Muscle layer of colon (tissue), 2 donors: ENCODE data around the gene CXCL14.

Experiments
- H3K27ac ChIP-seq: one replicate; pipeline ENCODE4 v1.7.0; 2013; ENCODE audit warnings: low read depth, mild to moderate bottlenecking, low read length, moderate library complexity
- H3K27me3 ChIP-seq, 2 donors: one replicate each; pipeline ENCODE4 v1.7.0; 2013; ENCODE audit warnings: low read length in 2 of 2, mild to moderate bottlenecking in 2 of 2; ENCODE audit not compliant: insufficient read depth in 2 of 2, control insufficient read depth in 1 of 2
- H3K36me3 ChIP-seq: one replicate; pipeline ENCODE4 v1.7.0; 2013; ENCODE audit warnings: mild to moderate bottlenecking, low read length; ENCODE audit not compliant: insufficient read depth
- H3K4me1 ChIP-seq: one replicate; pipeline ENCODE4 v1.7.0; 2013; ENCODE audit warnings: mild to moderate bottlenecking, low read length; ENCODE audit not compliant: insufficient read depth
- H3K4me3 ChIP-seq, 2 donors: one replicate each; pipeline ENCODE4 v1.7.0; 2013; ENCODE audit warnings: low read length in 2 of 2, low read depth in 1 of 2, mild to moderate bottlenecking in 1 of 2, moderate library complexity in 1 of 2
- H3K9ac ChIP-seq: one replicate; pipeline ENCODE4 v1.7.0; 2013; ENCODE audit warnings: low read length
- H3K9me3 ChIP-seq: one replicate; pipeline ENCODE4 v1.7.0; 2013; ENCODE audit warnings: mild to moderate bottlenecking, low read length
- donor health status: abdominal sarcoma.
- donor health status: Adenocarcinoma of cecum.

Gene CXCL14

GRCh38 chr5:135565725-135566421 lies 12.9 kb downstream of the CXCL14 start:
- no peak overlapping the region for H3K4me3 ChIP-seq
- H3K9ac ChIP-seq = no peak overlapping the region
- H3K27ac ChIP-seq = no peak overlapping the region
- H3K36me3 ChIP-seq = no peaks in the 10 kb centered on the region
- H3K9me3 ChIP-seq = no peaks in the 10 kb centered on the region
- H3K27me3 ChIP-seq = peaks cover 0 to 3% of the 10 kb centered on the region in 2 donors
- no peaks in the 10 kb centered on the region for H3K4me1 ChIP-seq

GRCh38 chr5:135565266-135565665 lies 13.5 kb downstream of the CXCL14 start:
- H3K4me3 ChIP-seq = no peak overlapping the region
- no peaks in the 10 kb centered on the region for H3K9me3 ChIP-seq
- no peak overlapping the region for H3K27ac ChIP-seq
- no peak overlapping the region for H3K9ac ChIP-seq
- no peaks in the 10 kb centered on the region for H3K36me3 ChIP-seq
- no peaks in the 10 kb centered on the region for H3K4me1 ChIP-seq
- H3K27me3 ChIP-seq = peaks cover 0 to 6% of the 10 kb centered on the region in 2 donors

- Histone ChIP-seq H3K27me3 (peaks cover 0 to 12% of the 10 kb centered on the region in 2 donors), H3K27ac (no peak overlapping the region), H3K9ac (no peak overlapping the region), H3K4me1 (no peaks in the 10 kb centered on the region), H3K4me3 (no peak overlapping the region), H3K9me3 (no peaks in the 10 kb centered on the region), H3K36me3 (no peaks in the 10 kb centered on the region)
Measured at GRCh38 chr5:135564331-135564730, 14.5 kb downstream of the CXCL14 start.

DNA sequence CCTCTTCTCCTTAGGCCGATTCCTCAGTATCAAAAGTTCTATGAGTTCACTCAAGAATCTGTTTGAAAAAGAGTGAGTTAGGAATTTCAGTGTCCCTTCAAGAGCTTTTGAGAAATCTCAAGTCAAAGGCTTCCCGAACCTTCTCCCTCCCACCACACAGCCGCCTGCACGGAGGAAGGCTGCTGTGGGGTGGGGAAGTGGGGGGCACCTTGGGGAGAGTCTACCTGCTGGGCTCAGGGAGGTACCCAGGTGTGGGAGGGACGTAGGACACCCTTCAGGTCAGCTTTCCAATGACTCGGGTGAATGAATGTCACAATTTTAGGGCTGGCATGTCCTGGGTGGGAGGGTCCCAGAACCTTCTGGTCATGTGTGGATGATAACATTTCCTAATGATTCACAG lies 17.5 kb downstream of the CXCL14 start:
- Histone ChIP-seq H3K4me3 (peak overlapping the region in 1 of 2 donors; percentile 32), H3K9ac (no peak overlapping the region), H3K9me3 (no peaks in the 10 kb centered on the region), H3K4me1 (no peaks in the 10 kb centered on the region), H3K27me3 (peaks cover 0 to 14% of the 10 kb centered on the region in 2 donors), H3K36me3 (no peaks in the 10 kb centered on the region), H3K27ac (no peak overlapping the region)

- no peaks in the 10 kb centered on the region for H3K36me3 ChIP-seq
- H3K9me3 ChIP-seq = no peaks in the 10 kb centered on the region
- peaks cover 0 to 14% of the 10 kb centered on the region in 2 donors for H3K27me3 ChIP-seq
- peak overlapping the region in 1 of 2 donors; percentile 32 for H3K4me3 ChIP-seq
- no peak overlapping the region for H3K27ac ChIP-seq
- H3K9ac ChIP-seq = no peak overlapping the region
- no peaks in the 10 kb centered on the region for H3K4me1 ChIP-seq
Measured at GRCh38 chr5:135560858-135561257, 17.9 kb downstream of the CXCL14 start.

DNA sequence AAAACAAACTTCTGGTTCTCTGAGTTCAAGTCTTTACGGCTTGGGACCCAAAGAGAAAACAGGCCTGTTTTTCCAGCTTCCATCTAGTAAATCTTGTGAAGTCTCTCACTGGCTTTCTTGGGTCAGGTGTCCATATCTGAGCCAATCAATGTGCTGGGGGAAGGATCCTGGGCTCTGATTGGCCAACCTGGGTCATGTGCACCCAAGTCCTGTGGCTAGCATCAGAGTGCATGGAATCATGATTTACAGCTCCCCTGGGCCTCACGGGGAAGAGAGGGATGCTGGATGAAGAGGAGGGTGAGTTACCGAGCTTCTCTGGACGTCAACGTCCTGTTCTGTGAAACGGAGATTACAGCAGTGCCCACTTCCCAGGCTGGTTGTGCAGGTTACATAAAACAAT lies 19.4 kb downstream of the CXCL14 start:
- Histone ChIP-seq H3K27me3 (peaks cover 0 to 14% of the 10 kb centered on the region in 2 donors), H3K9ac (no peak overlapping the region), H3K4me1 (no peaks in the 10 kb centered on the region), H3K27ac (no peak overlapping the region), H3K4me3 (no peak overlapping the region), H3K36me3 (no peaks in the 10 kb centered on the region), H3K9me3 (no peaks in the 10 kb centered on the region)

- H3K27me3 ChIP-seq = peaks cover 0 to 14% of the 10 kb centered on the region in 2 donors
- no peak overlapping the region for H3K4me3 ChIP-seq
- no peaks in the 10 kb centered on the region for H3K36me3 ChIP-seq
- no peaks in the 10 kb centered on the region for H3K9me3 ChIP-seq
- H3K27ac ChIP-seq = no peak overlapping the region
- no peak overlapping the region for H3K9ac ChIP-seq
- H3K4me1 ChIP-seq = no peaks in the 10 kb centered on the region
Measured at GRCh38 chr5:135557076-135557838, 21.5 kb downstream of the CXCL14 start.

- Histone ChIP-seq H3K4me1 (no peaks in the 10 kb centered on the region), H3K4me3 (no peak overlapping the region), H3K27me3 (peaks cover 0 to 14% of the 10 kb centered on the region in 2 donors), H3K9me3 (no peaks in the 10 kb centered on the region), H3K9ac (no peak overlapping the region), H3K27ac (no peak overlapping the region), H3K36me3 (no peaks in the 10 kb centered on the region)
Measured at GRCh38 chr5:135556620-135557019, 22.2 kb downstream of the CXCL14 start.

DNA sequence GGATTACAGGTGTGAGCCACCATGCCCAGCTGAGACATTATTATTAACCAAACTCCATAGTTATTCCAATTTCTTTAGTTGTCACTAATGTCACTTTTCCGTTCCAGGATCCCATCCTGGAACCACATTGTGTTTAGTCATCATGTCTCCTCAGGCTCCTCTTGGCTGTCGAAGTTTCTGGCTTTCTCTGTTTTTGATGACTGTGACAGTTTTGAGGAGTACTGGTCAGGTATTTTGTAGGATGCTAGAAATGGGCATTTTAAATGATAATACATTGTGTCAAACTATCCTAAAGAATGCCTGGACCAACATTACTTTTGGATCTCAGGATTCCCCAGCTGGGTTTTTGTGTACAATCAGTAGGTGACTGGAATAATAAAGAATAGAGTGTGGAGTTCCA lies 23.3 kb downstream of the CXCL14 start:
- H3K4me1 ChIP-seq = no peaks in the 10 kb centered on the region
- no peak overlapping the region for H3K4me3 ChIP-seq
- H3K36me3 ChIP-seq = no peaks in the 10 kb centered on the region
- H3K27ac ChIP-seq = no peak overlapping the region
- peaks cover 0 to 13% of the 10 kb centered on the region in 2 donors for H3K27me3 ChIP-seq
- no peaks in the 10 kb centered on the region for H3K9me3 ChIP-seq
- H3K9ac ChIP-seq = no peak overlapping the region

DNA sequence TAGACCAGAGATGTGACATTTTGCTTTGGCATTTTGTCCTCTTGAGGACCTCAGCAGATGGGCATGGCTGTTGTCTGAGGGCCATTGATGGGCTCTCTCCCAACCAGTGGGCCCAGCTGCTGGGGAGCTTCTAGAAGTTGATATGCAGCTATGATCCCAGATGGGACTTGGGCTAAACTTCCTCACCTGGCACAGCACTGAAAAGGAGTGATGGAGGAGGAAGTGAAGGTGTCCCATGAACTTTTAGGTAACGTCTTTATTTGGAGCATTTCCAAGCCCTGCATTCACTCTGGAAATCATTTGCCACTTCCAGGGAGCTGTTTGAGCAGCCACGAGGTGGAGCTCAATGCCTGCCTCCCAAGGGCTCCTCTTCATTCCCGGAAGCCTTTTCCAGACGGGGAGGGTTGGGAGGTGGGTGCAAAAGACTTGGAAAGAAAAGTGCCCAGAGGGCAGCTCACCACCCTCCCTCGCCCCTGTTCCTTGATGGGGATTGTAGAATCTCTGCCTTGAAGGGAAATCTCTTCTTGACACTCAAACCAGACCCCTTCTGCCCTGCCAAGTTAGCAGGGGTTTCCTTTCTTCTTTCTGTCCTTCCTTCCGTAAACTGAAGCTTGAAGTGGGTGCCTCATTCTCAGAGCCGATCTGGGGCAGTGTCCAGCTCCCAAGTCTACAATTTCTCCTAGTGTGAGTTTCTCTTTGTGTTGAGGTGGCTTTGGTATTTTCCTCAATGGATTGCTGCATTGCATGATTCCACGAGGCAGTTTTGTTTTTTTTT lies 24.9 kb downstream of the CXCL14 start:
- Histone ChIP-seq H3K4me3 (no peak overlapping the region), H3K36me3 (no peaks in the 10 kb centered on the region), H3K27ac (no peak overlapping the region), H3K4me1 (no peaks in the 10 kb centered on the region), H3K27me3 (peaks cover 0 to 5% of the 10 kb centered on the region in 2 donors), H3K9ac (no peak overlapping the region), H3K9me3 (no peaks in the 10 kb centered on the region)
